Measurements from ENCODE around the gene MIDN.
A peak's percentile ranks its signal among the peaks of the same experiment; 100 is the strongest.

Gene MIDN

GRCh38 chr19:1239420-1239795 is 9.0 kb upstream of the MIDN start:
- H3K4me3 ChIP-seq (ENCODE audit: low read depth, low read length), result no peak overlapping the region
- TF ChIP-seq CTCF (IDR thresholded peaks at IDR 0.05; ENCODE audit: insufficient read depth, low read depth, low read length, missing control alignments), result no peak
- DNase-seq (ENCODE audit: low read depth), result no peak

DNA sequence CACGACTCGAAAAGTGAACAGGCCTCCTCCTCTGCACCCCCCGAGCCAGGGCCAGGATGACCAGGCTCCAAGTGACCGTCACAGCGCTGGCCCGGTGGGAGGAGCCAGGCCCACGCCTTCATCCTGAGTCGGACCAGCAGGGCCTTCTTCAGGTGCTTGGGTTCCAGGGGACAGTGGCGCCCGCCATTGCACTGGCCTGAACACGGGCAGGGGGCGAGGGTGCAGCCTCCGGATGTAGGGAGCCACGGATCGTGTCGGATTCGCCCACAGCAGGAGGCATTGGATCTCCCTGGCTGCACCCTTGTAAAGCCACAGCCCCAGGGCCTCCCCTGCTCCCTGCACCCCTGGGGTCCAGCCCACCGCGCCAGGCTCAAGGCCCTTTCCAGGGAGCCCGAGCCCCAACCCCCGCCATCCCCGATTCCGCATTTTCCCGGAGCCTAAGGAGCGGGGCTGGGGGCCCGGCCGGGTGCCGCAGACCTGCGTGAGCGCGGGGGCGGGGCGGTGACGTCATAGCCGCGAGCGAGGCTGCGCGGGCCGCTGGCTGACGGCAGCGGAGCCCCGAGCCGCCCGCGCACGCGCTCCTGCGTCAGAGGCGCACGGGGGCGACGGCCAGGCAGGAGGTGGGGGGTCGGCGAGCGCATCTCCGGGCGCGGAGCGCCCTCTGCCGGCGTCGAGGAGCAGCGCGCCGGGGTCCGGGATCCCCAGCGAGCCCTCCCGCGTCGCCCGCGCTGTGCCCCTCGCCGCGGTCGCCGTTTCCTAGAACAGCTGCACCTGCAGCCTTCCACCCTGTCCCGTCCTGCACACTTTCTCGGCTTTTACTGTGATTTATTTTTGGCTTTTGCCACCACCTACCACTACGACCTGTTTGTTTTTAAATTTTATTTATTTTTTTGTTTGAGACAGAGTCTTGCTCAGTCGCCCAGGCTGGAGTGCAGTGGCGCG is 8.3 kb upstream of the MIDN start:
- DNase-seq (ENCODE audit: low read depth), result peak; percentile 94
- TF ChIP-seq CTCF (IDR thresholded peaks at IDR 0.05; ENCODE audit: insufficient read depth, low read depth, low read length, missing control alignments), result peak; percentile 85

GRCh38 chr19:1240925-1241324 is 7.5 kb upstream of the MIDN start:
- peak overlapping the region; percentile 77 for H3K4me3 ChIP-seq (ENCODE audit: low read depth, low read length)
- no peak for DNase-seq (ENCODE audit: low read depth)
- TF ChIP-seq CTCF (IDR thresholded peaks at IDR 0.05; ENCODE audit: insufficient read depth, low read depth, low read length, missing control alignments), result no peak

More for the DNA sequence above, 8.3 kb upstream of the MIDN start:
- peak overlapping the region; percentile 77 for H3K4me3 ChIP-seq (ENCODE audit: low read depth, low read length)

GRCh38 chr19:1241417-1242095 is 6.8 kb upstream of the MIDN start, which contains the start of gene ATP5F1D:
TSS of gene ATP5F1D (plus strand) at chr19:1241751. CDS start at chr19:1241851, 100 bp downstream.
- H3K4me3 ChIP-seq (ENCODE audit: low read depth, low read length), result peak within 1 kb of the TSS; percentile 77
- DNase-seq (ENCODE audit: low read depth), result peak; percentile 97
- no peak for TF ChIP-seq CTCF (IDR thresholded peaks at IDR 0.05; ENCODE audit: insufficient read depth, low read depth, low read length, missing control alignments)

DNA sequence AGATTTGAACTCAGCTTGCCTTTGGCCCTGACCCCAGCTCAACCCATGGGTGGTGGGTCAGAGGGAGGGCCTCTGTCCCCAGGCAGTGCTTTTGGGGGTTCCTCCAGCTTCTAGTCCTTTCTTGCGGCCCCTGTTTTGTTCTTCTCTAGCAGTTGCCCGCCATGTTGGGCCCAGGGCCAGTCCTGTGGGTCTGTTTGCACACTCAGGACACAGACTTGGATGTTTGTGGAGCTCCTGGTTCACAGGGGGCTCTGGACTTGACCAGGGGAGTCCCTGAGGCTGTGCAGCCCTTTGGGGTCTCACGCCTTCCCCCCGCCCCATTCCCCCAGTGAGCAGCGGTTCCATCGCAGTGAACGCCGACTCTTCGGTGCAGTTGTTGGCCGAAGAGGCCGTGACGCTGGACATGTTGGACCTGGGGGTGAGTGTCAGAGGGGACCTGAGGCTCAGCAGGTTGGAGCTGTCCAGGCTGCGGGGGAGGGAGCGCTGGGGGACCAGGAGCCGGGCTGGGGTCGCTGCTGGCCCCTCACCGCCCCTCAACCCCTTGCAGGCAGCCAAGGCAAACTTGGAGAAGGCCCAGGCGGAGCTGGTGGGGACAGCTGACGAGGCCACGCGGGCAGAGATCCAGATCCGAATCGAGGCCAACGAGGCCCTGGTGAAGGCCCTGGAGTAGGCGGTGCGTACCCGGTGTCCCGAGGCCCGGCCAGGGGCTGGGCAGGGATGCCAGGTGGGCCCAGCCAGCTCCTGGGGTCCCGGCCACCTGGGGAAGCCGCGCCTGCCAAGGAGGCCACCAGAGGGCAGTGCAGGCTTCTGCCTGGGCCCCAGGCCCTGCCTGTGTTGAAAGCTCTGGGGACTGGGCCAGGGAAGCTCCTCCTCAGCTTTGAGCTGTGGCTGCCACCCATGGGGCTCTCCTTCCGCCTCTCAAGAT is 4.4 kb upstream of the MIDN start:
- peak; percentile 92 for DNase-seq (ENCODE audit: low read depth)
- TF ChIP-seq CTCF (IDR thresholded peaks at IDR 0.05; ENCODE audit: insufficient read depth, low read depth, low read length, missing control alignments), result peak; percentile 93
- H3K4me3 ChIP-seq (ENCODE audit: low read depth, low read length), result peak overlapping the region; percentile 62

DNA sequence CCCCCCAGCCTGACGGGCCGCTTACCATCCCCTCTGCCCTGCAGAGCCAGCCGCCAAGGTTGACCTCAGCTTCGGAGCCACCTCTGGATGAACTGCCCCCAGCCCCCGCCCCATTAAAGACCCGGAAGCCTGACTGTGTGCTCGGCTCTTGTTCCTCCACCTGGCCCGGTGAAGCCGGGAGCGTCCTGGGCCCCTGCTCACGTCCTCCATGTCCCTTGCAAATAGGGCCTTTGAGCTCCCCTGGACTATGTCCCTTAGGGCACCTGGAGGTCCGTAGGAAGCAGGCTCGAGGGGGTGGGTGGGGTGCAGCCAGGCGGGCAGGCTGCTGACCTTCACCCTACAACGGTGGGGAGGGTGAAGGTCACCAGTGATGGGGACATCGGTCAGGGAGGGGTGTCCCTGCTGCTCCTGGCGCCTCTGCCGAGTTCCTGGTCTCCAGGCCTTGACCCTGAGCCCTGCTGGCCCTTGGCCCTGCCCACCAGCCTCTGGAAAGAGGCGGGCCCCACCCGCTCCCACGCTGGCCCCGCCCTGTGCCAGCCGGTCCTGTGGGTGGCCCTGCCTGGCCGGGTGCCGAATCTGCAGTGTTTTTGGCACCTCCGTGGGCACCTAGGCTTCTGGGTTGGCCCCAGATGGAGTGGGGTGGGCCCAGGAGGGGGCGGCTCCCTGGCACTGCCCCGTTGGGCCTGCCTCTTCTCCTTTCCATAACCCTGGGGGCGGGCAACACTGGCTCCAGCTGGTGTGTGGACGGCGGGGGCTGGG is 3.5 kb upstream of the MIDN start:
- TF ChIP-seq CTCF (IDR thresholded peaks at IDR 0.05; ENCODE audit: insufficient read depth, low read depth, low read length, missing control alignments), result no peak
- H3K4me3 ChIP-seq (ENCODE audit: low read depth, low read length), result peak overlapping the region; percentile 62
- peak; percentile 32 for DNase-seq (ENCODE audit: low read depth)

Measured in GM12865 (cell line).